ENCODE measurements around the gene PADI4. TPM values are rescaled to one million over a fixed set of nuclear protein-coding genes. Genes with fewer than 3 reads are reported as not detected.

PADI4 gene
- total RNA-seq, 4 donors from 2014 or later: 0.22 to 1.3 TPM; not detected in 2

DNA sequence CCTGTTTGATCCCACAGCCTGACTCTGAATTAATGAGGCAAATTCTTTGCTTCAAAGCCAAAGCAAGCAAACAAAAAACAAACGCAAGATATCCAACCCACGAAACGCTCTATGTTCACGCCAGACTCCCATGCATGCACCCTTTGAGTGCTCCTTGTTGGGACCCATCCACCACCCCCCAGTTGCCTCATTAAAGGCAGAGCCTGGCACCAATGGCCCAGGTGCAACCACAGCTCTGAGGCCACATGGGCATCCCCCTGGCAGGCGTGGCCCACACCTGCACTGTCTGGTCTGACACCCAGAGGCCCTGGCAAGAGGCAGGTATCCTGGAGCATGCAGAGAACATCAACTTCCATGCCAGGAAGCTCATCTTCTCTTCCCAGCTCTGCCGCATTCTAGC, 1.1 kb upstream of the PADI4 start:
- TF ChIP-seq CTCF (IDR thresholded peaks at IDR 0.05; ENCODE audit: low read depth): no peak

GRCh38 chr1:17307329-17307728, 668 bp upstream of the PADI4 start:
- no peak for TF ChIP-seq CTCF (IDR thresholded peaks at IDR 0.05; ENCODE audit: low read depth)

GRCh38 chr1:17308593-17308992, 596 bp downstream of the PADI4 start:
- no peak for TF ChIP-seq CTCF (IDR thresholded peaks at IDR 0.05; ENCODE audit: low read depth)

- no peak for TF ChIP-seq CTCF (IDR thresholded peaks at IDR 0.05; ENCODE audit: low read depth)
These were observed 1.6 kb downstream of the PADI4 start for GRCh38 chr1:17309426-17310067.

DNA sequence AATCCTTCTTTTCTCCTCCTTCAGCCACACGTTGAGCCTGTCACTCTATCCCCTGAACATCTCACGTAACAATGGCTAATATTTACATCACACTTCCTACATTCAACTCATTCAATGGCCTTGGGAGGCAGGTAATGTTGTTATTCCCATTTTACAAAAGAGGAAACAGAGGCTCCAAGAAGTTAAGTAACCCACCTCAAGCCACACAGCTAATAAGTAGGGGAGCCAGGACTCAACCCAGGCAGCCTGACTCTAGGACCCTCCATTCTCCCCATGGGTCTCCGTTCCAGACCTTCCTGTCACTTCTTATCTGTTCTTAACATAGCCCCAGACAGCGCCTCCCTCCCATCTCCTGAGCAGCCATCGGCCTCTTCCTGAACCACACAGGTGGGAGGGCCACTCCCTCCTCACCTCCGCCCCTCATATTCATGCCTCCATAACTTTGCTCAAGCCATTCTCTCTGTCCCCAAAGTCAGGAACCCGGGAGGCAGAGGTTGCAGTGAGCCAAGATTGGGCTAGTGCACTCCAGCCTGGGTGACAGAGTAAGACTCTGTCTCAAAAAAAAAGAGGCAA, 2.2 kb downstream of the PADI4 start:
- TF ChIP-seq CTCF (IDR thresholded peaks at IDR 0.05; ENCODE audit: low read depth): no peak

DNA sequence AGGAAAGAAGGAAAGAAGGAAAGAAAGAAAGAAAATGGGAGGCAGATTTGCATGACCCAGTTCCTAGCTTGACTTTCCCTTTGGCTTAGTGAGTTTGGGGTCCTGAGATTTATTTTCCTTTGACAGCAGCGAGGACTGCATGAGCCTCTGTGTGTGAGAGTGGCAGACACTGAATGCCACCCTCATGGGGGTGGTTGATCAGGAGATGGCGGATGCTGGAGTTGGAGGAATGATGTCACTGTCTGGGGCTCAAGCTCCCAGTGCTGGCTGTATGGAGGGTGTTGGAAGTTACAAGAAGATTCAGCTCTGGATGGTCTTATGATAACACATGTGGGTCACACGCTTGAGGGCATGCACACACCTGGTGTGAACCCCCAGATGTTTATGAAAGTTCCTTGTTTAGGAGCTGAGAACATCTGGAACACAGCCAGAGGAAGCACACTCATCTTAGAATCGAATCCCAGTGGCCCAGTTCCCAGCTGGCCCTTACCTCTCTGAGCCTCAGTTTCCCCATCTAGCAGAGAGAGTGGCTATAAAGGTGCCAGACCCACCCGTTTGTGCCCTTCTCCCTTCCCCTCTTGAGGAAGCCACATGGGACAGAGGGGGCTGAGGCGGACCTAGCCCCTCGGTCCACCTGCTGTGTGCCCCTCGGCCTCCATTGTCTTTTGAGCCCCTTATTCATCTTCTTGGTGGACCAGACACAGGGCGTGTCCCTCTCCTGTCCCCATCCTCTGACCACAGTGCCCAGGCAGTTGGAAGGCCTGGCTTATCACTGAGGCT, 5.7 kb downstream of the PADI4 start:
- TF ChIP-seq CTCF (IDR thresholded peaks at IDR 0.05; ENCODE audit: low read depth): no peak

DNA sequence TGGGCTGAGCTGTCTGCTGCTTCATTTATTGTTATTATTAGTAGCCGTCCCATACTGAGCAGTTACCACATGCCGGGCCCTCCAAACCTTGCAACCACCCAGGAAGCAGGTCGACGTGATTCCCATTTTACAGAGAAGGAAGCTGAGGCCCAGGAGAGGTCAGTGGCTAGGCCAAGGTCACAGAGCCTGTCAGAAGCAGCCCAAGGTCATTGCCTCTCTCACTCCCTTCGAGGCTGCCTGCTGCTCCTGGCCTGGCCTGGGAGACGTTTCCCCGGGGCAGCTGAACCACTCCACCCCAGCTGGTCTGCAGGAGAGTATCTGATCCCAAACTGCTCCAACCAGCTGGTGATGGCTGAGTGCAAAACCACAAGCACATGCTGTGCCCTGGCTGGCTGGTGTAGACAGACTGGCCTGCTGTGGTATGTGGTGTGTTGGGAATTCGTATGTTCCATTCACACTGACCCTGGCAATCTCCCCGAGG, 6.5 kb downstream of the PADI4 start:
- TF ChIP-seq CTCF (IDR thresholded peaks at IDR 0.05; ENCODE audit: low read depth): no peak

Data from subcutaneous adipose tissue (tissue), 4 donors.